Upper lobe of right lung (tissue), 1 donor: ENCODE results near the gene CCDC30. TPM values are rescaled to one million over a fixed set of nuclear protein-coding genes. Genes with fewer than 3 reads are reported as not detected.
A peak's percentile ranks its signal among the peaks of the same experiment; 100 is the strongest.

Experiments used
- ATAC-seq: fragments of 200-7000 bp; cut with Tn5 transposase; one replicate; pipeline ENCODE4 v1.9.1; 2020; ENCODE audit warnings: mild to moderate bottlenecking, moderate library complexity
- DNase-seq: peaks from one replicate; pipeline ENCODE4 v3.0.0-alpha.2; 2020
- H3K27ac ChIP-seq: fragments of 200-600 bp; one replicate; pipeline ENCODE4 v1.8.0; 2022
- H3K27me3 ChIP-seq: fragments of 200-600 bp; one replicate; pipeline ENCODE4 v1.8.0; 2022; ENCODE audit warnings: mild to moderate bottlenecking
- H3K36me3 ChIP-seq: fragments of 200-600 bp; one replicate; pipeline ENCODE4 v1.8.0; 2022
- H3K4me1 ChIP-seq: fragments of 200-600 bp; one replicate; pipeline ENCODE4 v1.8.0; 2022
- H3K4me3 ChIP-seq: fragments of 200-600 bp; one replicate; pipeline ENCODE4 v1.8.0; 2022; ENCODE audit warnings: mild to moderate bottlenecking
- H3K9me3 ChIP-seq: fragments of 200-600 bp; one replicate; pipeline ENCODE4 v1.8.0; 2022
- CTCF ChIP-seq: fragments of 200-600 bp; IDR thresholded peaks from one replicate; pipeline ENCODE4 v1.8.0; 2022; ENCODE audit warnings: antibody characterized with exemption
- intact Hi-C: fragments of 100-400 bp; cut with DNase I; formaldehyde crosslinking; loops from one replicate; pipeline ENCODE4 v1.11.0; 2022
- total RNA-seq: library from RNA; stranded (reverse); fragmentation: NEBNext Ultra II Directional; extraction: Animal tissue kit (Norgen Biotek cat#: 25700); gene quantifications from one replicate; pipeline ENCODE4 v1.2.1, GENCODE V29; 2021
- donor health status: DM: no; HTN: yes; CAD: no; lungs with severe emphysema.

CCDC30 gene
- total RNA-seq, 1 donor from 2014 or later = 5.0 TPM

GRCh38 chr1:42660907-42661500 lies 197.9 kb downstream of the CCDC30 start:
- intact Hi-C loops = no loop called here
- Histone ChIP-seq H3K4me1 (peaks cover 13% of the 10 kb centered on the region), H3K9me3 (no peaks in the 10 kb centered on the region), H3K36me3 (peaks cover 48% of the 10 kb centered on the region), H3K27ac (no peak overlapping the region), H3K27me3 (no peaks in the 10 kb centered on the region), H3K4me3 (no peak overlapping the region)
- no peak for TF ChIP-seq CTCF
- DNase-seq = no peak
- no peak for ATAC-seq

- DNase-seq (no peak), ATAC-seq (peak; percentile 87)
- intact Hi-C loops = no loop called here
- peaks cover 58% of the 10 kb centered on the region for H3K36me3 ChIP-seq
- H3K27ac ChIP-seq = peak overlapping the region; percentile 26
- peaks cover 4% of the 10 kb centered on the region for H3K4me1 ChIP-seq
- H3K27me3 ChIP-seq = no peaks in the 10 kb centered on the region
- no peaks in the 10 kb centered on the region for H3K9me3 ChIP-seq
- TF ChIP-seq CTCF = no peak
- no peak overlapping the region for H3K4me3 ChIP-seq
Measured at GRCh38 chr1:42669936-42670335, 206.8 kb downstream of the CCDC30 start.

- intact Hi-C loops = no loop called here
- TF ChIP-seq CTCF = no peak
- Histone ChIP-seq H3K27me3 (no peaks in the 10 kb centered on the region), H3K9me3 (no peaks in the 10 kb centered on the region), H3K27ac (no peak overlapping the region), H3K36me3 (peaks cover 58% of the 10 kb centered on the region), H3K4me3 (no peak overlapping the region), H3K4me1 (peaks cover 4% of the 10 kb centered on the region)
- DNase-seq (no peak), ATAC-seq (no peak)
Measured at GRCh38 chr1:42670425-42670824, 207.3 kb downstream of the CCDC30 start.

GRCh38 chr1:42674214-42674613 lies 211.1 kb downstream of the CCDC30 start:
- Histone ChIP-seq H3K36me3 (peaks cover 24% of the 10 kb centered on the region), H3K27ac (no peak overlapping the region), H3K4me3 (no peak overlapping the region), H3K27me3 (no peaks in the 10 kb centered on the region), H3K9me3 (no peaks in the 10 kb centered on the region), H3K4me1 (peaks cover 4% of the 10 kb centered on the region)
- intact Hi-C loops = no loop called here
- DNase-seq = no peak
- ATAC-seq = no peak
- TF ChIP-seq CTCF = no peak

- ATAC-seq (no peak), DNase-seq (no peak)
- H3K4me1 ChIP-seq = peaks cover 4% of the 10 kb centered on the region
- intact Hi-C loops = no loop called here
- no peak overlapping the region for H3K27ac ChIP-seq
- no peak overlapping the region for H3K4me3 ChIP-seq
- no peaks in the 10 kb centered on the region for H3K27me3 ChIP-seq
- TF ChIP-seq CTCF = no peak
- H3K36me3 ChIP-seq = peaks cover 19% of the 10 kb centered on the region
- no peaks in the 10 kb centered on the region for H3K9me3 ChIP-seq
Measured at GRCh38 chr1:42674682-42675081, 211.6 kb downstream of the CCDC30 start.

GRCh38 chr1:42675467-42675866 lies 212.4 kb downstream of the CCDC30 start:
- Histone ChIP-seq H3K4me3 (no peak overlapping the region), H3K36me3 (peaks cover 11% of the 10 kb centered on the region), H3K9me3 (no peaks in the 10 kb centered on the region), H3K27ac (no peak overlapping the region), H3K4me1 (peaks cover 10% of the 10 kb centered on the region), H3K27me3 (no peaks in the 10 kb centered on the region)
- TF ChIP-seq CTCF = no peak
- intact Hi-C loops = no loop called here
- DNase-seq = no peak
- ATAC-seq = peak; percentile 70
